Stimulated activated CD4-positive, alpha-beta T cell treated with anti-CD3 and anti-CD28 coated beads, Interleukin-2, amount 100 ng/mL, for 24 hours (primary cell): ENCODE results near the gene EIF3M.
"Not testable (repeated sequence)": the region's sequence is repeated elsewhere in the genome, so short reads cannot be mapped to it uniquely, and the experiment has no call there.

Experiments used
- DNase-seq, 2 donors: peaks; one replicate each; pipeline ENCODE4 v3.0.0-alpha.2; 2020

EIF3M gene

GRCh38 chr11:32597921-32598320, 14.3 kb downstream of the EIF3M start:
- DNase-seq, result no peak

DNA sequence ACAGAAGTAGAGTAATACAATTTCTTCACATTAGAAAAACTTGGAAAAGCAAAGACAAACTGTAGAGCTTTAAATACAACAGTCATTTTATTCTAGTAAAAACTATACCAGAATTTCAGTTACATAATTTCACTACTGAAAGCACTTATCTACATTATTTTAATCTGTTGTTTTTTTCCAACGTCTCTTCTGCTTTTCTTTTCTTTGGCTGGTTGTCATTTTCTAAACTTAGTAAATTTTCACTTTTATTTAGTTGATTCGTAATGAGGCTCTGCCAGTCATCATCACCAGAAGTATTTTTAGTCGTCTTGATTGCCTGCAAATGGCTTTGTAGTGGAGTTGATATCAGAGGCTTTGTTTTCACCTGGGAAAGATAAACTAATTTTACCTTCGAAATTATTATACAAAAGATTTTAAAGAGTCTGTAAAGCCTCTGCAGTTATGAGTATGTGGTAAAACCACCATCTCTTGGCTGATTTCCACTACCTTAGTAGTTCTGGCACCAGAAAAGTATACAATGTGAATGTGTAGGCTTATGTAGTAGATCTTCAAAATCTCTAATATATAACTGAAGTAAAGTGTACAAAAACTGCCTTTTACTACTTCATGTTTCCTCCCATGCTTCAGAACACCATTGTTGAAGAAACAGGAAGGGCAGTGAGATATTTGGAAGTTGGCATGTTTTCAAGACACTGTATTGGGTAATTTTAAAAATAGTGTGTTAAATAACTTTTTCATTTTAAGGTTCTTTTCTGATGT, 19.2 kb downstream of the EIF3M start:
- DNase-seq, result no peak

- DNase-seq, result no peak
These were observed 22.6 kb downstream of the EIF3M start for GRCh38 chr11:32606220-32606619.

GRCh38 chr11:32608826-32609225, 25.2 kb downstream of the EIF3M start:
- not testable (repeated sequence) for DNase-seq

DNA sequence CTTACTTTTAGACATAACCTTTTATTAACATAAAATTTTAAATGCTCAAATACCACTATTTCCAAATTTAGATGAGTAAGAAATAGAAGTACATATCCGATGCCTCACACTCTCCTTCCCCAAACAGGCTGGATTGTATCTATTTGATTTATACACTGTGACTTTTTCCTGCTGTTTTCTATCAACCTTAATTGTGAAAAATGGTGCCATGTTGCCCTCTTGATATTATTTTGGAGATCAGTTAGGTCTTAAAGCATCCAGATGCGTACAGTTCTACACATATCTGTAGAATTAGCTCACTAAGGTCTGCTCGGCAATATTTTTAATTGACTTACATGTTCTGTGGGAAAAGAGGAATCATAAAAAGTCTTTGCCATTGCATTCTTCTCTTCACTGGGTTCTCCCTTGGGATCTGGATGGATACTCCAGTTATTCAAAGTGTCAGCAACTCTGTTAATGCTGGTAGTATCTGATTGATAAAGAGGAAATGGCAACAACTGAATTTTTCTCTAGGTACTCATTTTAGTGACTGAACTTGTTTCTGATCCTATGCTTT, 27.2 kb downstream of the EIF3M start:
- no peak for DNase-seq

GRCh38 chr11:32613500-32614151, 30.0 kb downstream of the EIF3M start:
- no peak for DNase-seq

DNA sequence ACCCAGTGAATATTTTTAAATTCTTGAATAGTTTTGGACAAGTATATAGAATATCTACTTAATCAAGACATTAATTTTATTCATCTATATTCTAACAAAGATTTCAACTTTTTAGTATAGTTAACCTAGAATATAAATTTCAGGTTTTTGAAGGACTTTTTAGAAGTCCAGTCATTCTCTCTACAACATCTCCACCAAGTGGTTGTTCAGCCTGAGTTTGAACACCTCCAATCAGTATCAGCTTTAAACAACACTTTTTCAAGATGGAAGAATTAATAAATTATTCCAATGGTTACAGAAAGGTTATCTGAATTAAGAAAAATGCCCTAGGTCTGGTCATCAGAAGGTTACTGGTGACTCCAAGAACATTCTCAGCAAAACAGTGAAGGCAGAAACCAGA, 31.8 kb downstream of the EIF3M start:
- no peak for DNase-seq

GRCh38 chr11:32616903-32617302, 33.3 kb downstream of the EIF3M start:
- no peak for DNase-seq

- no peak for DNase-seq
These were observed 47.2 kb downstream of the EIF3M start for GRCh38 chr11:32630844-32631243.

DNA sequence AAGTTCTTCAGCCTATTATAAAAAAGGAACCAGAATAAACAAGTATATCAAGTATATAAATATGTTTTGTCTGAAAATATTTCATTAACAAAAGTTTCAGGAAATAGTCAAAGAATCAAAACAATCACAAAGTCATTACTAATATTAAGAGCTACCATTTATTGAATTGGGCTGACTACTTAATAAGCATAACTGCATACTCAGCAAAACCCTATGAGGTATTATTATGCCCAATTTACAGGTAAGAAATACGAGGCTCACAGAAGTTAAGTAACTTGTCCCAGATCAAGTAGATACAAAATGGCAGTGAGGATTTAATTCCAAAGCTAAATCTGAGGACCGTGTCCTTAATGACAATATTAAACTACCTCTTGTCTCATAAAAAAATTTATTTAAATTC, 52.2 kb downstream of the EIF3M start:
- no peak for DNase-seq

GRCh38 chr11:32641361-32641760, 57.7 kb downstream of the EIF3M start:
- no peak for DNase-seq

DNA sequence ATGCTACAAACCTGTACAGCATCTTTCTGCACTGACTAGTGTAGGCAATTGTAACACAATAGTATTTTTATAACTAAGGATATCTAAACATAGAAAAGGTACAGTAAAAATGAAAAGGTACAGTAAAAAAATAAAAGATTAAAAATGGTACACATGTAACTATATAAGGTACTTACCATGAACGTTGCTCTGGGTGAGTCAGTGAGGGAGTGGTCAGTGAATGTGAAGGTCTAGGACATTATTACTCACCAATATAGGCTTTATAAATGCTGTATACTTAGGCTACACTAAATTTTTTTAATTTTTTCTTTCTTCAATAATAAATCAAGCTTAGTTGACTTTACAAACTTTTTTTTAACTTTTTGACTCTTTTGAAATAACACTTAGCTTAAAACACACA, 59.9 kb downstream of the EIF3M start:
- no peak for DNase-seq
